Measurements from ENCODE around the gene SPATA31A5. TPM values are rescaled to one million over a fixed set of nuclear protein-coding genes. Genes with fewer than 3 reads are reported as not detected.
"Not testable (repeated sequence)": the region's sequence is repeated elsewhere in the genome, so short reads cannot be mapped to it uniquely, and the experiment has no call there.

The SPATA31A5 gene
- not detected for total RNA-seq
- long read RNA-seq = 0 reads

- DNase-seq; H3K27me3 ChIP-seq (ENCODE audit: low read depth); intact Hi-C loops (cut with micrococcal nuclease); H3K4me1 ChIP-seq; H3K9me3 ChIP-seq (replicated peaks); H3K27ac ChIP-seq (replicated peaks); H3K36me3 ChIP-seq; H3K4me3 ChIP-seq: not testable (repeated sequence)
Measured at GRCh38 chr9:60914107-60914506, at the start of gene SPATA31A5. Gene SPATA31A5, plus strand, starts transcription at chr9:60914407. Its CDS starts 29 bp downstream, at chr9:60914436.

GRCh38 chr9:60962990-60963350 is 48.8 kb downstream of the SPATA31A5 start:
- H3K4me1 ChIP-seq; H3K36me3 ChIP-seq; H3K4me3 ChIP-seq; DNase-seq; H3K27ac ChIP-seq (replicated peaks); H3K27me3 ChIP-seq (ENCODE audit: low read depth); intact Hi-C loops (cut with micrococcal nuclease); H3K9me3 ChIP-seq (replicated peaks): not testable (repeated sequence)

GRCh38 chr9:60966382-60966781 is 52.2 kb downstream of the SPATA31A5 start:
- H3K9me3 ChIP-seq (replicated peaks); H3K36me3 ChIP-seq; H3K4me3 ChIP-seq; H3K4me1 ChIP-seq; intact Hi-C loops (cut with micrococcal nuclease); H3K27ac ChIP-seq (replicated peaks); H3K27me3 ChIP-seq (ENCODE audit: low read depth); DNase-seq: not testable (repeated sequence)
